Prostate gland (tissue), 2 donors: ENCODE data around the gene GNB5.

Experiments used
- CTCF ChIP-seq, 4 experiments: fragments of 200-600 bp in 2 of 4; fragments of 450-650 bp in 2 of 4; sonication (generic) in 2 of 4; IDR thresholded peaks; 1 replicate in 3 of 4; 2 replicates in 1 of 4; pipeline ENCODE4 v1.5.1; 2016 to 2019; ENCODE audit warnings: antibody characterized with exemption in 4 of 4, mild to moderate bottlenecking in 2 of 4, moderate library complexity in 2 of 4
- POLR2AphosphoS5 ChIP-seq: sonication (generic); formaldehyde crosslinking; IDR thresholded peaks from one replicate; pipeline ENCODE4 v1.6.1; 2017; ENCODE audit warnings: antibody characterized with exemption

GRCh38 chr15:52118969-52119749 is 72.0 kb downstream of the GNB5 start:
- TF ChIP-seq CTCF (IDR thresholded peaks at IDR 0.05) (no peak), POLR2AphosphoS5 (no peak)
